ENCODE data around the gene PRKCQ. TPM values are rescaled to one million over a fixed set of nuclear protein-coding genes. Genes with fewer than 3 reads are reported as not detected.

PRKCQ gene
- total and polyA plus RNA-seq, 2 of the 8 experiments (the other 6 are each of a cell fraction or from before 2014, with no cell fraction given) = 9.1 to 22.6 TPM

DNA sequence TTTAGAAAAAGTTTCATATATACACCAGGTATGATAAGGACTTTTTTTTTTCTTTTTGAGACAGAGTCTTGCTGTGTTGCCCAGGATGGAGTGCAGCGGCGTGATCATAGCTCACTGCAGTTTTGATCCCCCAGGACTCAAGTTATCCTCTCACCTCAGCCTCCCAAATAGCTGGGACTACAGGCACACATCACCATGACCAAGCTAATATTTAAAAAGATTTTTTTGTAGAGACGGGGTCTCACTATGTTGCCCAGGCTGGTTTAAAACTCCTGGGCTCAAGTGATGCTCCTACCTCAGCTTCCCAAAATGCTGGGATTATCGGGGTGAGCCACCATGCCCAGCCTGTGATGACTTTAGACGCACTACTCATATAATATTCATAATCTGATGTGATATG, 2.2 kb upstream of the PRKCQ start:
- Histone ChIP-seq H3K27ac (ENCODE audit: low read depth, low read length) (no peak overlapping the region), H3K27me3 (replicated peaks in 1 of 4; ENCODE audit: control insufficient read depth in 3 of 4, extremely low read depth in 1 of 4, insufficient read depth in 3 of 4, low read length in 3 of 4) (peaks cover 0 to 5% (median 2%) of the 10 kb centered on the region in 4 experiments; a peak in 4 of 7 replicates), H3K36me3 (ENCODE audit: control insufficient read depth in 2 of 4, insufficient read depth in 4 of 4, low read length in 3 of 4) (peaks cover 3 to 36% (median 7%) of the 10 kb centered on the region in 4 experiments; a peak in 6 of 8 replicates), H3K4me1 (replicated peaks in 1 of 4; ENCODE audit: control insufficient read depth in 3 of 4, insufficient read depth in 4 of 4, low read length in 3 of 4) (peaks cover 2 to 9% (median 8%) of the 10 kb centered on the region in 4 experiments; a peak in 6 of 7 replicates), H3K4me3 (ENCODE audit: extremely low read depth in 1 of 4, insufficient read depth in 2 of 4, low read depth in 3 of 4, low read length in 4 of 4) (0 out of 8 replicates have a peak overlapping the region, but pooled peaks of 1 of the 4 experiments have one; percentile 71), H2BK120ac (replicated peaks; ENCODE audit: low read depth, low read length) (no peak overlapping the region), H2AFZ (ENCODE audit: low read length) (no peak overlapping the region), H3K56ac (replicated peaks; ENCODE audit: insufficient read length, low read depth, low read length) (no peak overlapping the region), H4K91ac (replicated peaks; ENCODE audit: insufficient read length, low read length) (no peak overlapping the region), H3K4me2 (ENCODE audit: insufficient read depth in 1 of 2, low read depth in 2 of 2, low read length in 2 of 2) (peak overlapping the region in 1 of 2 experiments; percentile 97; a peak in 2 of 4 replicates), H2BK15ac (ENCODE audit: low read length) (no peak overlapping the region), H4K20me1 (replicated peaks in 1 of 2; ENCODE audit: control insufficient read depth in 1 of 2, insufficient read depth in 2 of 2, low read length in 2 of 2) (no peaks in the 10 kb centered on the region), H3K79me1 (ENCODE audit: low read depth, low read length) (0 out of 2 replicates have a peak, but pooled peaks cover 2% of the 10 kb centered on the region), H2BK12ac (ENCODE audit: low read depth, low read length) (no peak overlapping the region), H3K79me2 (ENCODE audit: control insufficient read depth in 1 of 2, insufficient read depth in 2 of 2, low read length in 2 of 2) (peaks cover 3 to 21% of the 10 kb centered on the region in 2 experiments; a peak in 3 of 4 replicates), H3K4ac (replicated peaks; ENCODE audit: insufficient read length, low read depth, low read length) (no peak overlapping the region), H2AK5ac (ENCODE audit: low read depth, low read length) (no peak overlapping the region), H2BK20ac (ENCODE audit: low read length) (no peak overlapping the region), H2BK5ac (ENCODE audit: low read depth, low read length) (no peak overlapping the region), H3K9ac (replicated peaks in 1 of 4; ENCODE audit: extremely low read depth in 1 of 4, low read depth in 3 of 4, low read length in 3 of 4) (no peak overlapping the region), H3K23ac (ENCODE audit: insufficient read length) (no peak overlapping the region), H3K23me2 (ENCODE audit: low read depth, low read length) (peaks cover 12% of the 10 kb centered on the region; the same call in 1 of the 2 replicates), H4K5ac (ENCODE audit: insufficient read length, low read depth, low read length) (no peak overlapping the region), H3K9me3 (ENCODE audit: insufficient read depth in 2 of 2, low read depth in 1 of 2, low read length in 1 of 2) (no peaks in the 10 kb centered on the region), H3K14ac (ENCODE audit: insufficient read length) (no peak overlapping the region), H4K8ac (ENCODE audit: extremely low read depth, insufficient read depth, low read length) (no peak overlapping the region), H3K18ac (ENCODE audit: extremely low read depth, low read length) (no peak overlapping the region)
- POLR2A ChIA-PET (ENCODE audit: partially characterized antibody) = no interaction called here
- FAIRE-seq = no peak
- WGBS, 2 experiments (ENCODE audit: extremely low coverage in 1 of 2, insufficient coverage in 1 of 2, insufficient read length in 1 of 2, insufficient replicate concordance in 2 of 2, low coverage in 1 of 2, low lambda C conversion rate in 2 of 2, missing lambda C conversion rate in 1 of 2) = 84% methylated on average over 5 of the region's 5 CpGs; no CpG with 5 or more reads in 1 of the 2 experiments
- no peak for DNase-seq (ENCODE audit: low read depth in 1 of 2, low spot score in 2 of 2)
- CTCF ChIA-PET (ENCODE audit: partially characterized antibody) = interaction anchor here (0.6 to 3.3 kb wide), 18 partner anchors 10 to 838 kb away, joined by 3 to 24 read pairs (median 4); no protein-coding TSS in a partner anchor
- TF ChIP-seq POLR2A (IDR thresholded peaks at IDR 0.05; ENCODE audit: control extremely low read depth in 1 of 2, low read depth in 2 of 2, low read length in 2 of 2) = no peak
- TF ChIP-seq BCL11A (IDR thresholded peaks at IDR 0.05; ENCODE audit: low read depth in 2 of 2, low read length in 2 of 2) = no peak
- TF ChIP-seq SIRT6 (IDR thresholded peaks at IDR 0.05; ENCODE audit: low read length) = no peak
- TF ChIP-seq SIN3A (conservative IDR thresholded peaks at IDR 0.05 in 1 of 2, IDR thresholded peaks at IDR 0.05 in 1 of 2; ENCODE audit: low read depth in 1 of 2, low read length in 2 of 2) = no peak
- TF ChIP-seq POU5F1 (IDR thresholded peaks at IDR 0.05; ENCODE audit: low read depth, low read length) = no peak
- TF ChIP-seq, protein P1, sequence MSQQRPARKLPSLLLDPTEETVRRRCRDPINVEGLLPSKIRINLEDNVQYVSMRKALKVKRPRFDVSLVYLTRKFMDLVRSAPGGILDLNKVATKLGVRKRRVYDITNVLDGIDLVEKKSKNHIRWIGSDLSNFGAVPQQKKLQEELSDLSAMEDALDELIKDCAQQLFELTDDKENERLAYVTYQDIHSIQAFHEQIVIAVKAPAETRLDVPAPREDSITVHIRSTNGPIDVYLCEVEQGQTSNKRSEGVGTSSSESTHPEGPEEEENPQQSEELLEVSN (IDR thresholded peaks at IDR 0.05) = no peak
- TF ChIP-seq RFX5 (IDR thresholded peaks at IDR 0.05; ENCODE audit: borderline replicate concordance, low read depth, low read length) = no peak
- no peak for TF ChIP-seq SRF (IDR thresholded peaks at IDR 0.05; ENCODE audit: low read depth, low read length)
- TF ChIP-seq RAD21 (IDR thresholded peaks at IDR 0.05 in 1 of 2, conservative IDR thresholded peaks at IDR 0.05 in 1 of 2; ENCODE audit: low read depth in 2 of 2, low read length in 2 of 2) = no peak
- no peak for TF ChIP-seq JUND (IDR thresholded peaks at IDR 0.05; ENCODE audit: low read length)
- TF ChIP-seq YY1 (IDR thresholded peaks at IDR 0.05; ENCODE audit: low read depth, low read length) = no peak
- TF ChIP-seq CBX5 (IDR thresholded peaks at IDR 0.05; ENCODE audit: low read depth, low read length) = no peak
- TF ChIP-seq BRCA1 (IDR thresholded peaks at IDR 0.05; ENCODE audit: low read depth, low read length) = no peak
- no peak for TF ChIP-seq SP1 (IDR thresholded peaks at IDR 0.05; ENCODE audit: low read depth, low read length)
